Measurements from ENCODE around the gene EYA2. TPM values are rescaled to one million over a fixed set of nuclear protein-coding genes. Genes with fewer than 3 reads are reported as not detected.

Gene EYA2
- total RNA-seq, 2 donors from 2014 or later: 30.0 to 31.0 TPM

- intact Hi-C loops (cut with DNase I): no loop called here
- Histone ChIP-seq H3K4me1 (replicated peaks) (no peaks in the 10 kb centered on the region), H3K4me3 (no peak overlapping the region)
These were observed 246.8 kb downstream of the EYA2 start for GRCh38 chr20:47141350-47141921.

GRCh38 chr20:47141941-47142773 is 247.5 kb downstream of the EYA2 start:
- intact Hi-C loops (cut with DNase I): no loop called here
- no peak for DNase-seq (ENCODE audit: low spot score)
- no peak for TF ChIP-seq POLR2AphosphoS5 (IDR thresholded peaks at IDR 0.05)
- TF ChIP-seq POLR2A (IDR thresholded peaks at IDR 0.05): no peak
- TF ChIP-seq, protein P1, sequence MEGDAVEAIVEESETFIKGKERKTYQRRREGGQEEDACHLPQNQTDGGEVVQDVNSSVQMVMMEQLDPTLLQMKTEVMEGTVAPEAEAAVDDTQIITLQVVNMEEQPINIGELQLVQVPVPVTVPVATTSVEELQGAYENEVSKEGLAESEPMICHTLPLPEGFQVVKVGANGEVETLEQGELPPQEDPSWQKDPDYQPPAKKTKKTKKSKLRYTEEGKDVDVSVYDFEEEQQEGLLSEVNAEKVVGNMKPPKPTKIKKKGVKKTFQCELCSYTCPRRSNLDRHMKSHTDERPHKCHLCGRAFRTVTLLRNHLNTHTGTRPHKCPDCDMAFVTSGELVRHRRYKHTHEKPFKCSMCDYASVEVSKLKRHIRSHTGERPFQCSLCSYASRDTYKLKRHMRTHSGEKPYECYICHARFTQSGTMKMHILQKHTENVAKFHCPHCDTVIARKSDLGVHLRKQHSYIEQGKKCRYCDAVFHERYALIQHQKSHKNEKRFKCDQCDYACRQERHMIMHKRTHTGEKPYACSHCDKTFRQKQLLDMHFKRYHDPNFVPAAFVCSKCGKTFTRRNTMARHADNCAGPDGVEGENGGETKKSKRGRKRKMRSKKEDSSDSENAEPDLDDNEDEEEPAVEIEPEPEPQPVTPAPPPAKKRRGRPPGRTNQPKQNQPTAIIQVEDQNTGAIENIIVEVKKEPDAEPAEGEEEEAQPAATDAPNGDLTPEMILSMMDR (IDR thresholded peaks at IDR 0.05): no peak
- H3K27me3 ChIP-seq (replicated peaks; ENCODE audit: insufficient read depth): no peaks in the 10 kb centered on the region
- H3K36me3 ChIP-seq: no peaks in the 10 kb centered on the region
- no peak overlapping the region for H3K4me3 ChIP-seq
- no peaks in the 10 kb centered on the region for H3K9me3 ChIP-seq
- no peak overlapping the region for H3K27ac ChIP-seq
- no peaks in the 10 kb centered on the region for H3K4me1 ChIP-seq (replicated peaks)
- WGBS: 76% methylated on average over 5 of the region's 5 CpGs

More at GRCh38 chr20:47141350-47141921, 246.8 kb downstream of the EYA2 start:
- H3K27me3 ChIP-seq (replicated peaks; ENCODE audit: insufficient read depth): no peaks in the 10 kb centered on the region
- TF ChIP-seq POLR2A (IDR thresholded peaks at IDR 0.05): no peak
- no peak for TF ChIP-seq POLR2AphosphoS5 (IDR thresholded peaks at IDR 0.05)
- TF ChIP-seq, protein P1 (IDR thresholded peaks at IDR 0.05): no peak
- no peak for DNase-seq (ENCODE audit: low spot score)
- H3K9me3 ChIP-seq: no peaks in the 10 kb centered on the region
- WGBS: 100% methylated on average over 2 of the region's 2 CpGs
- no peak overlapping the region for H3K27ac ChIP-seq
- no peaks in the 10 kb centered on the region for H3K36me3 ChIP-seq

DNA sequence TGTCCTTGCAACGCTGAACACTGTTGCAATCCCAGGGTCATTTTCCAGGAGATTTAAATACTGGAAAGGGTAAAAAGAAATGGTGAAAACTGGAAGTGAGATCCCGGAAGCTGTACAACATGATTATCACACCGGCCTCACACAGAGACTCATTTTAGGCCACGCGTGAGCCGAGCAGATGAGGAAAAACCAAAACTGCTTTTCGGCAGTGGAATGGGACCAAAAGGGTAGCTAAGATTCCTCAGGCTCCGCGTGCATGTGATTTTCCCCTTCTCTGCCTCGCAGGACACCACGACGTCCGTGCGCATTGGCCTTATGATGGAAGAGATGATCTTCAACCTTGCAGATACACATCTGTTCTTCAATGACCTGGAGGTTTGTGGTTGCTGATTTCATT is 248.1 kb downstream of the EYA2 start:
- H3K4me3 ChIP-seq: no peak overlapping the region
- intact Hi-C loops (cut with DNase I): no loop called here
- no peaks in the 10 kb centered on the region for H3K4me1 ChIP-seq (replicated peaks)
- no peak for TF ChIP-seq POLR2A (IDR thresholded peaks at IDR 0.05)
- DNase-seq (ENCODE audit: low spot score): no peak
- no peak overlapping the region for H3K27ac ChIP-seq
- no peaks in the 10 kb centered on the region for H3K27me3 ChIP-seq (replicated peaks; ENCODE audit: insufficient read depth)
- H3K9me3 ChIP-seq: no peaks in the 10 kb centered on the region
- H3K36me3 ChIP-seq: no peaks in the 10 kb centered on the region
- 87% methylated on average over 14 of the region's 14 CpGs for WGBS

DNA sequence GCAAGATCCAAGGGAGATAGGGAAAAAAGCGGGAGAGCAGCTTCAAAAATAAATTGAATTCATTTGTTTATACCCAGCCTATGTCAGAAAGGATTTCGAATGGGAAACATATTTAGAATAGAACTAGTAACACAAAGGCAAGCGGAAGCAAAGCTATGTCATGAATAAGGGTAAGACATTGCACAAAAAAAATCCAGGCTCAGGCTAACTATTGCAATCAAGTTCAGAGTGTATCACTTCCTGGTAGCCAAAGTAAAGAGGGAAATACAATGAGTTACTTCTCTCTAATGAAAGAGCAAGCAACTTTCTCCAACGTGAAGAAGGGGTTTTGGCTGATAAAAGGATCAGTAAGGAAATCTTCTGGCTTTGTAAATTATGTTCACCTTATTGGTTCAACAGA is 249.0 kb downstream of the EYA2 start:
- no peaks in the 10 kb centered on the region for H3K27me3 ChIP-seq (replicated peaks; ENCODE audit: insufficient read depth)
- H3K4me1 ChIP-seq (replicated peaks): no peaks in the 10 kb centered on the region
- no peaks in the 10 kb centered on the region for H3K36me3 ChIP-seq
- WGBS: 66% methylated on average over 4 of the region's 4 CpGs
- H3K9me3 ChIP-seq: no peaks in the 10 kb centered on the region
- no peak for DNase-seq (ENCODE audit: low spot score)
- H3K27ac ChIP-seq: no peak overlapping the region
- TF ChIP-seq POLR2AphosphoS5 (IDR thresholded peaks at IDR 0.05) (no peak), POLR2A (IDR thresholded peaks at IDR 0.05) (no peak)
- TF ChIP-seq, protein P1 (IDR thresholded peaks at IDR 0.05): no peak
- intact Hi-C loops (cut with DNase I): no loop called here
- no peak overlapping the region for H3K4me3 ChIP-seq

DNA sequence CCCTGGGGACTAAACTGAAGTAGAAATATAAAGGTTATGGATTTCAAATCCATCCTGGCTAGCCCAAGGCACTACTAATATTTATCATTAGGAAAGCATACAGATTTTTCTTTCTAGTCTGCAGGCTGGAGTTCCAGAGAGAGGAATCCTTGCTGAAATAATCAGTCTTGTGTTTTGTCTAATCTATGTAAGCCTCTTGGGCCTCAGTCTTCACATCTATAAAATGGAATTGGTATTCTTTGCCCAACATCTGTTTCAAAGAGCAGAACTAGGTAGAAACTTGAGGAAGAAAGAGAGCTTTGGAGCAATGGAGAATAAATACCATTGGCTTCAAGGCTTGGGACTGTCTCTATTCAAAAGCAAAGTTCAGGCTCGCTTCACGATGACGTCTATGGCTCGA is 249.8 kb downstream of the EYA2 start:
- Histone ChIP-seq H3K4me3 (no peak overlapping the region), H3K36me3 (no peaks in the 10 kb centered on the region), H3K27me3 (replicated peaks; ENCODE audit: insufficient read depth) (no peaks in the 10 kb centered on the region), H3K27ac (no peak overlapping the region), H3K4me1 (replicated peaks) (no peaks in the 10 kb centered on the region), H3K9me3 (no peaks in the 10 kb centered on the region)
- intact Hi-C loops (cut with DNase I): no loop called here
- TF ChIP-seq, protein P1 (IDR thresholded peaks at IDR 0.05): no peak
- no peak for TF ChIP-seq POLR2AphosphoS5 (IDR thresholded peaks at IDR 0.05)
- no peak for TF ChIP-seq POLR2A (IDR thresholded peaks at IDR 0.05)
- DNase-seq (ENCODE audit: low spot score): no peak
- whole genome bisulfite sequencing: 98% methylated on average over 4 of the region's 4 CpGs

All from prostate gland (tissue), 2 donors.